IMR-90 (cell line): ENCODE data around the gene GOSR1. TPM values are rescaled to one million over a fixed set of nuclear protein-coding genes. Genes with fewer than 3 reads are reported as not detected.

Source experiments
- ATAC-seq: fragments of 200-7000 bp; cut with Tn5 transposase; 2 replicates; pipeline ENCODE4 v1.9.1; 2020; ENCODE audit warnings: low read depth, mild to moderate bottlenecking, moderate library complexity
- BruUV-seq: library from RNA; stranded (reverse); fragments of 400-500 nt; replicated peaks from 2 replicates; lab custom pipeline; 2021; lab: Mats Ljungman, UMichigan
- CTCF ChIA-PET: fragments of 300-600 bp; formaldehyde crosslinking; extraction: SDS; loops from one replicate; lab custom pipeline; 2021; ENCODE audit warnings: antibody characterized with exemption; lab: Yijun Ruan, JAX
- POLR2A ChIA-PET: fragments of 300-600 bp; sonication (Branson Sonifier 250); formaldehyde crosslinking; loops from one replicate; lab custom pipeline; 2022; ENCODE audit warnings: antibody characterized with exemption; ENCODE audit not compliant: unreplicated experiment; lab: Charles Lee
- DNase-seq: peaks from one replicate; pipeline ENCODE4 v3.0.0; 2013
- H2AFZ ChIP-seq: replicated peaks from 2 replicates; pipeline ENCODE3; 2013; ENCODE audit warnings: low read length, mild to moderate bottlenecking; ENCODE audit not compliant: poor library complexity
- H2AK5ac ChIP-seq: 2 replicates; pipeline ENCODE4 v1.6.1; 2013; ENCODE audit warnings: low read depth, low read length, inconsistent platforms
- H2AK9ac ChIP-seq: replicated peaks from 2 replicates; pipeline ENCODE3; 2013; ENCODE audit warnings: mild to moderate bottlenecking, low read depth, low read length, moderate library complexity; ENCODE audit not compliant: poor library complexity
- H2BK120ac ChIP-seq: 2 replicates; pipeline ENCODE4 v1.6.1; 2013; ENCODE audit warnings: low read depth, low read length, inconsistent platforms
- H2BK15ac ChIP-seq: 3 replicates; pipeline ENCODE4 v1.6.1; 2013; ENCODE audit warnings: low read depth, low read length, inconsistent platforms
- H2BK20ac ChIP-seq: 2 replicates; pipeline ENCODE4 v1.6.1; 2013; ENCODE audit warnings: low read depth, mild to moderate bottlenecking, inconsistent platforms, low read length, moderate library complexity
- H2BK5ac ChIP-seq: 2 replicates; pipeline ENCODE4 v1.6.1; 2013; ENCODE audit warnings: mild to moderate bottlenecking, low read depth, low read length, inconsistent platforms; ENCODE audit not compliant: poor library complexity, severe bottlenecking
- H3K14ac ChIP-seq: replicated peaks from 2 replicates; pipeline ENCODE4 v1.6.1; 2013; ENCODE audit warnings: low read depth, low read length, inconsistent platforms
- H3K18ac ChIP-seq: 2 replicates; pipeline ENCODE4 v1.6.1; 2013; ENCODE audit warnings: low read depth, low read length, control low read depth
- H3K23ac ChIP-seq: 2 replicates; pipeline ENCODE4 v1.6.1; 2013; ENCODE audit warnings: low read depth, low read length, inconsistent platforms
- H3K27ac ChIP-seq: 2 replicates; pipeline ENCODE4 v1.5.1; 2013; ENCODE audit warnings: mild to moderate bottlenecking, control low read depth, low read length; ENCODE audit not compliant: insufficient read depth
- H3K27me3 ChIP-seq: 2 replicates; pipeline ENCODE4 v1.6.1; 2013; ENCODE audit warnings: low read length; ENCODE audit not compliant: control insufficient read depth, insufficient read depth
- H3K36me3 ChIP-seq: 2 replicates; pipeline ENCODE4 v1.6.1; 2013; ENCODE audit warnings: low read length, mixed read lengths; ENCODE audit not compliant: control insufficient read depth, insufficient read depth
- H3K4ac ChIP-seq: 2 replicates; pipeline ENCODE4 v1.6.1; 2013; ENCODE audit warnings: low read depth, low read length, inconsistent platforms
- H3K4me1 ChIP-seq: 2 replicates; pipeline ENCODE4 v1.6.1; 2013; ENCODE audit warnings: low read length, mixed read lengths; ENCODE audit not compliant: control insufficient read depth, insufficient read depth
- H3K4me2 ChIP-seq: 2 replicates; pipeline ENCODE4 v1.6.1; 2013; ENCODE audit warnings: low read depth, mild to moderate bottlenecking, control low read depth, low read length, moderate library complexity
- H3K4me3 ChIP-seq: 2 replicates; pipeline ENCODE4 v1.5.1; 2013; ENCODE audit warnings: low read depth, mild to moderate bottlenecking, control low read depth, low read length, moderate library complexity; ENCODE audit not compliant: insufficient read depth
- H3K56ac ChIP-seq: 2 replicates; pipeline ENCODE4 v1.6.1; 2013; ENCODE audit warnings: low read length, inconsistent platforms; ENCODE audit not compliant: insufficient read depth; ENCODE audit errors: extremely low read depth
- H3K79me1 ChIP-seq, 2 experiments: 2 replicates each; pipeline ENCODE4 v1.6.1; 2013; ENCODE audit warnings: low read length in 2 of 2, inconsistent platforms in 1 of 2, low read depth in 1 of 2
- H3K9ac ChIP-seq: 2 replicates; pipeline ENCODE4 v1.6.1; 2013; ENCODE audit warnings: low read depth, low read length, control low read depth
- H3K9me1 ChIP-seq: 2 replicates; pipeline ENCODE4 v1.6.1; 2013; ENCODE audit warnings: low read length, inconsistent platforms; ENCODE audit not compliant: insufficient read depth
- H3K9me3 ChIP-seq: 2 replicates; pipeline ENCODE4 v1.6.1; 2013; ENCODE audit warnings: low read length; ENCODE audit not compliant: control insufficient read depth, insufficient read depth
- H4K20me1 ChIP-seq: 2 replicates; pipeline ENCODE4 v1.6.1; 2013; ENCODE audit warnings: low read length, inconsistent platforms; ENCODE audit not compliant: insufficient read depth
- H4K5ac ChIP-seq: 2 replicates; pipeline ENCODE4 v1.6.1; 2013; ENCODE audit warnings: mild to moderate bottlenecking, low read depth, low read length, control low read depth
- H4K8ac ChIP-seq, 2 experiments: 2 replicates each; pipeline ENCODE4 v1.6.1; 2013; ENCODE audit warnings: low read depth in 2 of 2, low read length in 2 of 2, control low read depth in 1 of 2, inconsistent platforms in 1 of 2
- H4K91ac ChIP-seq: 2 replicates; pipeline ENCODE4 v1.6.1; 2013; ENCODE audit warnings: low read depth, low read length, inconsistent platforms; ENCODE audit not compliant: insufficient read depth
- BHLHE40 ChIP-seq: fragments of 150-350 bp; IDR thresholded peaks from 2 replicates; pipeline ENCODE4 v1.6.1; 2016; ENCODE audit warnings: mild to moderate bottlenecking, low read depth, low read length
- CEBPB ChIP-seq: IDR thresholded peaks from 2 replicates; pipeline ENCODE4 v1.6.1; 2012; ENCODE audit warnings: low read depth, low read length, improper control_type of control experiment
- CHD1 ChIP-seq: IDR thresholded peaks from 2 replicates; pipeline ENCODE4 v1.6.1; 2012; ENCODE audit warnings: low read depth, low read length, improper control_type of control experiment
- CTCF ChIP-seq: conservative IDR thresholded peaks from 2 replicates; pipeline ENCODE4 v1.5.1; 2012; ENCODE audit warnings: mild to moderate bottlenecking, low read depth, low read length, improper control_type of control experiment
- ELK1 ChIP-seq: fragments of 150-350 bp; IDR thresholded peaks from 2 replicates; pipeline ENCODE4 v1.6.1; 2016; ENCODE audit warnings: low read depth, mild to moderate bottlenecking, low read length, moderate library complexity, borderline replicate concordance
- FOS ChIP-seq: fragments of 150-350 bp; IDR thresholded peaks from 2 replicates; pipeline ENCODE4 v1.6.1; 2016; ENCODE audit warnings: low read depth, low read length
- MAFK ChIP-seq: IDR thresholded peaks from 2 replicates; pipeline ENCODE4 v1.6.1; 2012; ENCODE audit warnings: low read depth, low read length, improper control_type of control experiment
- MAZ ChIP-seq: IDR thresholded peaks from 2 replicates; pipeline ENCODE4 v1.6.1; 2012; ENCODE audit warnings: low read depth, mild to moderate bottlenecking, low read length, improper control_type of control experiment, moderate library complexity, borderline replicate concordance
- MXI1 ChIP-seq: IDR thresholded peaks from 2 replicates; pipeline ENCODE4 v1.6.1; 2012; ENCODE audit warnings: low read depth, mild to moderate bottlenecking, low read length, moderate library complexity, borderline replicate concordance
- NFE2L2 ChIP-seq: fragments of 150-350 bp; IDR thresholded peaks from 2 replicates; pipeline ENCODE4 v1.6.1; 2016; ENCODE audit warnings: low read depth, mild to moderate bottlenecking, low read length
- POLR2A ChIP-seq: IDR thresholded peaks from 2 replicates; pipeline ENCODE4 v1.6.1; 2012; ENCODE audit warnings: mild to moderate bottlenecking, low read depth, low read length
- RAD21 ChIP-seq: IDR thresholded peaks from 2 replicates; pipeline ENCODE4 v1.6.1; 2012; ENCODE audit warnings: low read length, improper control_type of control experiment
- RCOR1 ChIP-seq: IDR thresholded peaks from 2 replicates; pipeline ENCODE4 v1.6.1; 2012; ENCODE audit warnings: mild to moderate bottlenecking, low read length, improper control_type of control experiment; ENCODE audit not compliant: insufficient replicate concordance
- RFX5 ChIP-seq: IDR thresholded peaks from 2 replicates; pipeline ENCODE4 v1.8.0; 2012; ENCODE audit warnings: low read depth, mild to moderate bottlenecking, low read length, moderate library complexity
- SMC3 ChIP-seq: fragments of 150-350 bp; IDR thresholded peaks from 2 replicates; pipeline ENCODE4 v1.6.1; 2016; ENCODE audit warnings: low read depth, mild to moderate bottlenecking, antibody characterized with exemption, low read length, moderate library complexity
- USF2 ChIP-seq: fragments of 150-350 bp; IDR thresholded peaks from 2 replicates; pipeline ENCODE4 v1.6.1; 2017; ENCODE audit warnings: mild to moderate bottlenecking, antibody characterized with exemption, low read length, low read depth
- WGBS, 2 experiments: methylation state at CpG; one replicate each; pipeline versions ENCODE4 v1.1.5 to v1.1.7; 2013; ENCODE audit warnings: missing lambda C conversion rate in 2 of 2; ENCODE audit not compliant: insufficient read length in 1 of 2; ENCODE audit errors: extremely low coverage in 2 of 2; 5-methylcytosine and 5-hydroxymethylcytosine counted together
- dilution Hi-C: fragments of 300-500 bp; cut with HindIII; formaldehyde crosslinking; loops from one replicate; pipeline ENCODE4 v1.14.3; 2018; ENCODE audit warnings: low sequenced_read_pairs; ENCODE audit not compliant: unreplicated experiment
- in situ Hi-C: fragments of 300-500 bp; cut with MboI; formaldehyde crosslinking; loops from 3 replicates; pipeline ENCODE4 v1.14.3; 2019; ENCODE audit warnings: low sequenced_read_pairs, inconsistent platforms, mixed read lengths
- intact Hi-C: fragments of 100-400 bp; cut with micrococcal nuclease; formaldehyde crosslinking; loops from 2 replicates; pipeline ENCODE4 v1.10.0; 2022
- polyA plus RNA-seq, 3 experiments: library from polyadenylated mRNA; depleted of rRNA; stranded (reverse); fragments of >200 nt; gene quantifications; 2 replicates each; pipeline ENCODE4 v1.2.3, GENCODE V29; 2012; ENCODE audit warnings: low replicate concordance in 1 of 3
- total RNA-seq: library from RNA; depleted of rRNA; stranded (reverse); fragments of >200 nt; gene quantifications from 2 replicates; pipeline ENCODE4 v1.2.3, GENCODE V29; 2012

GOSR1 gene
- total and polyA plus RNA-seq, 2 of the 4 experiments (the other 2 are of a cell fraction): 21.2 to 47.5 TPM

DNA sequence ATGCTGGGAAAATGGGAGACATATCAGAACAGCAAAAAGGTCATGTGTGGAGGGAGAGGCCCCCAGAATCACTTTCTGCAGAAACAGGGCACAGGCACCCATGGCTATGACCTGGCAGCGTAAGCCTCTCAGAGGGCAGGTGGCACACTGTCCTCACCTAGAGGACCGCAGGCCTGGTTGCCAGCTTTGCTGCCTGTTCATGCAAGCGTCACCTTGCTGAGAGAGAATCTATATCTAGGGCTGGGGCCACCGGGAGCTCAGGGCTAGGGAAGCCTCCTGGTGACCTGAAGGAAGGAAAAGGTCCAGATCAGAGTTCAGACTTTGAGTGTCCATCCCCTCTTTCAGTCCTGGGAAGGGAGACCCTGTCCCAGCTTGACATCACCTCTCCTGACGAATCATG is 78.7 kb downstream of the GOSR1 start:
- H4K20me1 ChIP-seq: no peaks in the 10 kb centered on the region
- TF ChIP-seq RFX5 (no peak), CTCF (no peak), RCOR1 (no peak), POLR2A (no peak), SMC3 (no peak), CHD1 (no peak), USF2 (no peak), CEBPB (no peak), BHLHE40 (no peak), RAD21 (no peak), ELK1 (no peak), MAFK (no peak), FOS (no peak), MXI1 (no peak), NFE2L2 (no peak), MAZ (no peak)
- no peak overlapping the region for H2BK15ac ChIP-seq
- H3K56ac ChIP-seq: no peak overlapping the region
- BruUV-seq: no TSS peak
- no peak overlapping the region for H3K14ac ChIP-seq
- H4K8ac ChIP-seq: no peak overlapping the region
- no peaks in the 10 kb centered on the region for H3K36me3 ChIP-seq
- 0 out of 2 replicates have a peak, but pooled peaks cover under 1% of the 10 kb centered on the region for H3K9me1 ChIP-seq
- no peak overlapping the region for H4K91ac ChIP-seq
- ATAC-seq (no peak), DNase-seq (no peak)
- no peak overlapping the region for H3K18ac ChIP-seq
- ChIA-PET POLR2A (no interaction called here), CTCF (no interaction called here)
- no peak overlapping the region for H2AK5ac ChIP-seq
- no peak overlapping the region for H3K4me3 ChIP-seq
- intact Hi-C loops (no loop called here), in situ Hi-C loops (no loop called here), dilution Hi-C loops (no loop called here)
- H3K27me3 ChIP-seq: peaks cover 15% of the 10 kb centered on the region; the same call in 1 of the 2 replicates
- H2BK20ac ChIP-seq: no peak overlapping the region
- H2BK5ac ChIP-seq: no peak overlapping the region
- H3K9ac ChIP-seq: no peak overlapping the region
- no peak overlapping the region for H3K23ac ChIP-seq
- no peak overlapping the region for H2BK120ac ChIP-seq
- no peaks in the 10 kb centered on the region for H3K79me1 ChIP-seq
- H3K4me2 ChIP-seq: no peak overlapping the region
- no peak overlapping the region for H4K5ac ChIP-seq
- no peak overlapping the region for H3K27ac ChIP-seq
- H3K9me3 ChIP-seq: no peaks in the 10 kb centered on the region
- H3K4ac ChIP-seq: no peak overlapping the region
- 57% methylated on average over 1 of the region's 5 CpGs; no CpG with 5 or more reads in 1 of the 2 experiments for WGBS, 2 experiments
- H3K4me1 ChIP-seq: no peaks in the 10 kb centered on the region
- H2AFZ ChIP-seq: no peak overlapping the region
- H2AK9ac ChIP-seq: no peak overlapping the region
